ENCODE measurements around the gene ST3GAL3. TPM values are rescaled to one million over a fixed set of nuclear protein-coding genes. Genes with fewer than 3 reads are reported as not detected.

Gene ST3GAL3
- polyA plus RNA-seq, 1 of the 3 experiments (the other 2 are of a cell fraction), result 20.6 TPM

- Histone ChIP-seq H3K9me2 (no peaks in the 10 kb centered on the region), H2AFZ (ENCODE audit: low read depth) (no peak overlapping the region), H3K9me3 (no peaks in the 10 kb centered on the region), H4K20me1 (ENCODE audit: insufficient read depth) (peaks cover 24% of the 10 kb centered on the region; the same call in 1 of the 2 replicates), H3K4me2 (peak overlapping the region; percentile 37; the same call in 1 of the 2 replicates), H3K79me2 (ENCODE audit: insufficient read depth) (peaks cover 12% of the 10 kb centered on the region), H3K4me1 (ENCODE audit: control insufficient read depth in 1 of 2, insufficient read depth in 2 of 2, low read depth in 1 of 2, low read length in 1 of 2) (peaks cover 0 to 8% of the 10 kb centered on the region in 2 experiments; a peak in 1 of 4 replicates), H3K27ac (ENCODE audit: low read depth in 2 of 2, low read length in 1 of 2) (peak overlapping the region in 1 of 2 experiments; percentile 46; a peak in 2 of 4 replicates), H3K9ac (no peak overlapping the region), H3K36me3 (replicated peaks in 1 of 2; ENCODE audit: control insufficient read depth in 1 of 2, insufficient read depth in 2 of 2, low read length in 1 of 2) (peaks cover 60 to 64% of the 10 kb centered on the region in 2 experiments), H3F3A (replicated peaks; ENCODE audit: insufficient read depth) (peaks cover 15% of the 10 kb centered on the region), H3K27me3 (ENCODE audit: insufficient read depth) (no peaks in the 10 kb centered on the region), H3K4me3 (ENCODE audit: low read depth in 2 of 2, low read length in 1 of 2) (no peak overlapping the region)
- ChIA-PET CTCF (interaction anchor here (0.6 to 1.7 kb wide), 6 partner anchors 11 to 445 kb away, joined by 3 to 7 read pairs (median 3); partner anchors contain the start of genes KDM4A and PTPRF), POLR2A (no interaction called here)
- peak; percentile 26 for DNase-seq
- no peak for TF ChIP-seq RFX5 (IDR thresholded peaks at IDR 0.05; ENCODE audit: low read length)
- TF ChIP-seq POLR2AphosphoS5 (IDR thresholded peaks at IDR 0.05; ENCODE audit: low read depth, low read length), result no peak
- TF ChIP-seq YY1 (IDR thresholded peaks at IDR 0.05; ENCODE audit: low read depth), result no peak
- no peak for TF ChIP-seq MXI1 (IDR thresholded peaks at IDR 0.05; ENCODE audit: low read depth, low read length)
- no peak for TF ChIP-seq ZBTB33 (IDR thresholded peaks at IDR 0.05; ENCODE audit: borderline replicate concordance, low read depth)
- TF ChIP-seq NRF1 (IDR thresholded peaks at IDR 0.05; ENCODE audit: low read depth, low read length), result no peak
- no peak for TF ChIP-seq USF2 (IDR thresholded peaks at IDR 0.05; ENCODE audit: borderline replicate concordance, low read depth, low read length)
- TF ChIP-seq FOXM1 (IDR thresholded peaks at IDR 0.05; ENCODE audit: low read depth), result no peak
- no peak for TF ChIP-seq EZH2phosphoT487 (IDR thresholded peaks at IDR 0.05; ENCODE audit: borderline replicate concordance, low read depth)
- no peak for TF ChIP-seq ELF1 (IDR thresholded peaks at IDR 0.05)
- TF ChIP-seq CTCF (IDR thresholded peaks at IDR 0.05), result no peak
- no peak for TF ChIP-seq FOXJ3 (CRISPR knock-in tag; IDR thresholded peaks at IDR 0.05)
- TF ChIP-seq MAX (IDR thresholded peaks at IDR 0.05; ENCODE audit: low read depth), result no peak
- no peak for TF ChIP-seq TAF1 (IDR thresholded peaks at IDR 0.05; ENCODE audit: borderline replicate concordance, low read depth, low read length)
- no peak for TF ChIP-seq PBX3 (IDR thresholded peaks at IDR 0.05)
- TF ChIP-seq TEAD4 (IDR thresholded peaks at IDR 0.05; ENCODE audit: borderline replicate concordance, insufficient read depth), result no peak
- TF ChIP-seq GATA2 (CRISPR knock-in tag; IDR thresholded peaks at IDR 0.05), result no peak
- TF ChIP-seq EP300 (IDR thresholded peaks at IDR 0.05; ENCODE audit: borderline replicate concordance in 1 of 2, low read depth in 1 of 2, low read length in 1 of 2), result no peak
- TF ChIP-seq GABPA (IDR thresholded peaks at IDR 0.05; ENCODE audit: low read depth), result no peak
- WGBS (ENCODE audit: low lambda C conversion rate), result 94% methylated on average over 10 of the region's 10 CpGs
Observed at GRCh38 chr1:43671626-43672330, 35.6 kb upstream of the ST3GAL3 start.

Data from SK-N-SH (cell line).